ENCODE results near the gene STC2.
A peak's percentile ranks its signal among the peaks of the same experiment; 100 is the strongest.
"Not testable (repeated sequence)": the region's sequence is repeated elsewhere in the genome, so short reads cannot be mapped to it uniquely, and the experiment has no call there.

STC2 gene, protein sequence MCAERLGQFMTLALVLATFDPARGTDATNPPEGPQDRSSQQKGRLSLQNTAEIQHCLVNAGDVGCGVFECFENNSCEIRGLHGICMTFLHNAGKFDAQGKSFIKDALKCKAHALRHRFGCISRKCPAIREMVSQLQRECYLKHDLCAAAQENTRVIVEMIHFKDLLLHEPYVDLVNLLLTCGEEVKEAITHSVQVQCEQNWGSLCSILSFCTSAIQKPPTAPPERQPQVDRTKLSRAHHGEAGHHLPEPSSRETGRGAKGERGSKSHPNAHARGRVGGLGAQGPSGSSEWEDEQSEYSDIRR

GRCh38 chr5:173327948-173328843 lies at the start of gene STC2:
TSS of gene STC2 (minus strand) at chr5:173328414. CDS start at chr5:173328193, 221 bp downstream.
- peak within 1 kb of the TSS; percentile 80 for H3K27ac Mint-ChIP-seq
- H3K36me3 Mint-ChIP-seq (ENCODE audit: low read depth): peaks cover 27% of the 10 kb centered on the region
- H3K4me3 Mint-ChIP-seq: peak within 1 kb of the TSS; percentile 82
- peaks cover 87% of the 10 kb centered on the region for H3K27me3 Mint-ChIP-seq
- H3K9me3 Mint-ChIP-seq: peaks cover 5% of the 10 kb centered on the region
- peaks cover 44% of the 10 kb centered on the region for H3K4me1 Mint-ChIP-seq (ENCODE audit: low read depth)
- DNase-seq: peak; percentile 62

DNA sequence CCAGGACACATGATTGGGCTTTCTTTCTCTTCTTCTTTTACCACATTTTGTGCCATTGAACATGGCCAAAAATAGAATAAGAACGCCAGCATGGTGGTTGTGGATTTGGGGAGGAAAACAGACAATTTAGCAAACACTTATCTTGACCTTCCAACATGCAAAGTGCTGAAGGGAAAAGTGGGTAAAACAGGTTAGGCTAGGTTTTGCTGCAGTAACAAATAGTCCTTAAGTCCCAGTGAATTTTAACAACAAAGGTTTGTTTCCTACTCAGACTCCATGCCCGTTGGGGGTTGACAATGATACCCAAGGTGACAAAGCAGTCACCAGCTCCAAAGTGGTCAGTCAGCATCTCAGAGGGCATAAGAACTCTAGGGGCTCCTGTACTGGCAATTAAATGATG lies 43.2 kb upstream of the STC2 start:
- DNase-seq: no peak
- no peak overlapping the region for H3K4me3 Mint-ChIP-seq
- H3K36me3 Mint-ChIP-seq (ENCODE audit: low read depth): no peaks in the 10 kb centered on the region
- peaks cover 21% of the 10 kb centered on the region for H3K27me3 Mint-ChIP-seq
- H3K27ac Mint-ChIP-seq: no peak overlapping the region
- no peaks in the 10 kb centered on the region for H3K4me1 Mint-ChIP-seq (ENCODE audit: low read depth)
- H3K9me3 Mint-ChIP-seq: peaks cover 3% of the 10 kb centered on the region

DNA sequence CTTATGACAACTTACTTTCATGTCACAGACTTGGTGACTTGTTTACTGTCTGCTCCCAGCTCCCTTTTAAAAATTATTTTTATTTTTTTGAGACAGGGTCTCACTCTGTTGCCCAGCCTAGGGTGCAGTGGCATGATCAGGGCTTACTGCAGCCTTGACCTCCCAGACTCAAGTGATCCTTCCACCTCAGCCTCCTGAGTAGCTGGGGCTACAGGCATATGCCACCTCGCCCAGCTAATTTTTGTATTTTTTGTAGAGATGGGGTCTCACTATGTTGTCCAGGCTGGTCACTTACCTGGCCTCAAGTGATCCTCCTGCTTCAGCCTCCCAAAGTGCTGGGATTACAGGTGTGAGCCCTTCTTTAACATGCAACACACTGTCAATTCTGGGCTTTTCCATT lies 35.2 kb upstream of the STC2 start:
- not testable (repeated sequence) for H3K4me3 Mint-ChIP-seq; H3K4me1 Mint-ChIP-seq (ENCODE audit: low read depth); H3K9me3 Mint-ChIP-seq; DNase-seq; H3K27ac Mint-ChIP-seq; H3K36me3 Mint-ChIP-seq (ENCODE audit: low read depth); H3K27me3 Mint-ChIP-seq

- Mint-ChIP-seq H3K27ac (no peak overlapping the region), H3K36me3 (ENCODE audit: low read depth) (no peaks in the 10 kb centered on the region), H3K27me3 (peaks cover 31% of the 10 kb centered on the region), H3K9me3 (no peaks in the 10 kb centered on the region), H3K4me1 (ENCODE audit: low read depth) (no peaks in the 10 kb centered on the region), H3K4me3 (no peak overlapping the region)
- no peak for DNase-seq
Observed at GRCh38 chr5:173355561-173355960, 27.3 kb upstream of the STC2 start.

DNA sequence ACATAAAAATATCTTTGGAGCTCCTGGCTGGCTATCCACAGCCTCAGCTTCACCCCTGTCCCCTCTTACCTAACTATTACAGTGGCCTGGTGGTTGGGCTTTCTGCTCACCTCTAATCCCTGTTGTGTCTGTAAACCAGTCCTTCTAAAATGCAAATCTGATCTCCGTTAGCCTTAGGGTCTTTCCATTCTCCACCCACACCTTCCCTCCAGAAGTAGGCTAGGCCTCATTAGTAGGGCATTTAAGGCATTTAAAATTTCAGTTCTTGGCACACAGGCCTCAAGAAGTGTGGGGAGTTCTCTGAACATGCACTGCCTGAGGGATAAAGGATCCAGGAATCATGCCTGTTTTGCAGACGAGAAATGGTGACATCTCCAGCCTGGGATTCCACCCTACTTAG lies 26.4 kb upstream of the STC2 start:
- no peak overlapping the region for H3K27ac Mint-ChIP-seq
- peaks cover 35% of the 10 kb centered on the region for H3K27me3 Mint-ChIP-seq
- H3K9me3 Mint-ChIP-seq: no peaks in the 10 kb centered on the region
- no peaks in the 10 kb centered on the region for H3K36me3 Mint-ChIP-seq (ENCODE audit: low read depth)
- no peaks in the 10 kb centered on the region for H3K4me1 Mint-ChIP-seq (ENCODE audit: low read depth)
- DNase-seq: no peak
- H3K4me3 Mint-ChIP-seq: no peak overlapping the region

DNA sequence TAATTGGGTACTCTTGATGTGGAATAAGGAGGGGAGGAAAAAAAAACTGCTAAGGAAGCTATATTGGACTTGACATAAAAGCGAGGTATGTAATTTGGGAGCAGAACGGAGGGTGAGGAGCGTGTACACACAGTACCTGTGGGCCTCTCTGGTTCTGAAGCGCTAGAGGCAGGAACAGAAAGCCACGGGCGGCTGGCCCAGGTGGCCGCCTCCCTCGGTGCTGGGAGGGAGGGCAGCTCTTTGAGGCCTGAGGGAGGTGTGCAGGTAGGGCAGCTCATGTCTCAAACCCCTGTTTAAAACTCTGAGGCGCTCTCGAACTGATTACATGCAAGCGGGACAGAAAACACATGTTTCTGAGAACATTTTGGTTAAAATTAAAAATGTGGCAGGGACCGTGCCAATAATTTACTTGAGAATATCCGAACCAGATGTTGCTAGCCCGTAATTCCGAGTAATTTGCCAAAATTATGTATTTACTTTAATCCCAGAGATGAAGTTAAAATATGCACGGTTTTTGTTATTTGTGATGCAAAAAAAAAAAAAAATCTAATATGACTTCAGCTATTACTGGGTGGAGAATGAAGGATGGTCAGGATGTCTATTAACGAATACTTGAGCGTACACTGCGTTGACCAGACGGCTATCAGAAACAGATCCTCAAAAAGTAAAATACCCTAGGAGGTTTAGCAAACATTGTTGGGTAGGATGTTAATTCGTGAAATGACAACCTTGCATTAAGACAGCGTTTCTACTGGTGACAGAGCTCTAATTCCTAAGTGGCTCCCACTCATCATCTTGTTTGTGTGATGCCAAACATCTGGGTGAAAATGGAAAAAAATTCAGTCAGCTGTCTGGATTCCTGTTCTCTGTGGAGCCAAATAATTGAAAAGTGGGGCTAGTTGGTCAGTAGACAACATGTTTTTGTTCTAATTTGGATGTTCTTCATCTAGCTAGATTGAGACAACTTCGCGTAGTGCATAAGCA lies 24.4 kb upstream of the STC2 start:
- Mint-ChIP-seq H3K4me3 (no peak overlapping the region), H3K27ac (no peak overlapping the region), H3K36me3 (ENCODE audit: low read depth) (no peaks in the 10 kb centered on the region), H3K4me1 (ENCODE audit: low read depth) (no peaks in the 10 kb centered on the region), H3K9me3 (no peaks in the 10 kb centered on the region), H3K27me3 (peaks cover 33% of the 10 kb centered on the region)
- no peak for DNase-seq

DNA sequence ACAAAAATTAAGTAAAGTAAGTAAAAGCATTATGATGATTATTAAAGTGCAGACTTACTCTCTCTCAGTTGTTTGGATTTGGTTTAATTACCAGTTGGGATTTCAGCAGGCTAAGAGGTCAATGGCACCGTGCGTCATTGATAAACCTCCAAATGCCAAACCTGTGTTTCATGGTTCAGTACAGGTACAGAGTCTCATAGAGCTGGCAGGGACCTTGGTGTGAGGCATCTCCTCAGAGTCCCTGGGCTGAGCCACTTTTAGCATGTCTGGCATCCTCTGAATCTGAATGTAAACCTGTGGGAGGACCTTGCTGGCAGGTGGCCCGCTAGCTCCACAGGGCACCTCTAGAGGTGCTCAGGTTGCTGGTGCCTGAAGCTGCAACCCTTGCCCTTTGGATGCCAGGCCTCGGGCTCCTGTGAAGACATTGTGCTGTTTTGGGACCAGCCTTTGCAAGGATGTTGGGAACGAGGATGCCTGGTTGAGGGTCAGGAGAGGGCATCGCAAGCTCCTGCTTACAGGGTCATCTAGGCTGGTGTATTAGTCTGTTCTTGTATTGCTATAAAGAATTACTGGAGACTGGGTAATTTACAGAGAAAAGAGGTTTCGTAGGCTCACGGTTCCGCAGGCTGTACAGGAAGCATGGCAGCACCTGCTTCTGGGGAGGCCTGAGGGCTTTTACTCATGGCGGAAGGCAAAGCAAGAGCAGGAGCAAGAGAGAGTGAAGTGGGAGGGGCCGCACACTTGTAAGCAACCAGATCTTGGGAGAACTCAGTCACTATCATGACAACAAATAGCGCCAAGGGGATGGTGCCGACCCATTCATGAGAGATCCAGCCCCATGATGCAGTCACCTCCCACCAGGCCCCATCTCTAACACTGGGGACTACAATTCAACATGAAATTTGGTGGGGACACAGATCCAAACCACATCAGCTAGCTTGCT lies 14.9 kb upstream of the STC2 start:
- H3K9me3 Mint-ChIP-seq: no peaks in the 10 kb centered on the region
- H3K4me1 Mint-ChIP-seq (ENCODE audit: low read depth): no peaks in the 10 kb centered on the region
- no peak overlapping the region for H3K4me3 Mint-ChIP-seq
- H3K27ac Mint-ChIP-seq: no peak overlapping the region
- H3K27me3 Mint-ChIP-seq: peaks cover 11% of the 10 kb centered on the region
- no peak for DNase-seq
- H3K36me3 Mint-ChIP-seq (ENCODE audit: low read depth): no peaks in the 10 kb centered on the region

- no peak overlapping the region for H3K27ac Mint-ChIP-seq
- H3K27me3 Mint-ChIP-seq: peaks cover 12% of the 10 kb centered on the region
- no peaks in the 10 kb centered on the region for H3K36me3 Mint-ChIP-seq (ENCODE audit: low read depth)
- no peak overlapping the region for H3K4me3 Mint-ChIP-seq
- no peaks in the 10 kb centered on the region for H3K9me3 Mint-ChIP-seq
- DNase-seq: no peak
- no peaks in the 10 kb centered on the region for H3K4me1 Mint-ChIP-seq (ENCODE audit: low read depth)
Observed at GRCh38 chr5:173341961-173342430, 13.8 kb upstream of the STC2 start.

DNA sequence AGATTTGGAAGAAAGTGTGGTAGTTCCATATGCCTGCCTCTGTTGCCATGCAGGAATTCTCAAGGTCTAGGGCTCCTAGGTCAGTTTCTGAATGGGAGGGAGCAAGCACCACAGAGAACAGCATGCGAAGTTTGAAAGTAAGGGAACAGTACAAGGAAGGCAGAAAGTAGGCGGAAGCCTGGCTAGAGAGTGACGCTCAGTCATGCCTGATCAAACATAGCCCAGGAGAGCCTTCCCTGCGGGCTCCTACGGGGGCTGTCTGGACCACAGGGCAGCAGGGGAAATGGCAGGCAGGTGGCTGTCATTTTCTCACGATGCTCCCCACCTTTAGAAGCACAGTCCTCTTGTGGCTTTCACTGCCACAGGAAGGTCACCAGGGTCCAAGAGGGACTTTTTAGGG lies 12.8 kb upstream of the STC2 start:
- H3K36me3 Mint-ChIP-seq (ENCODE audit: low read depth): no peaks in the 10 kb centered on the region
- DNase-seq: no peak
- H3K4me3 Mint-ChIP-seq: no peak overlapping the region
- H3K27me3 Mint-ChIP-seq: peaks cover 19% of the 10 kb centered on the region
- H3K4me1 Mint-ChIP-seq (ENCODE audit: low read depth): no peaks in the 10 kb centered on the region
- no peak overlapping the region for H3K27ac Mint-ChIP-seq
- no peaks in the 10 kb centered on the region for H3K9me3 Mint-ChIP-seq

- H3K36me3 Mint-ChIP-seq (ENCODE audit: low read depth): no peaks in the 10 kb centered on the region
- H3K4me1 Mint-ChIP-seq (ENCODE audit: low read depth): no peaks in the 10 kb centered on the region
- DNase-seq: no peak
- no peaks in the 10 kb centered on the region for H3K9me3 Mint-ChIP-seq
- H3K27me3 Mint-ChIP-seq: peaks cover 25% of the 10 kb centered on the region
- H3K4me3 Mint-ChIP-seq: no peak overlapping the region
- H3K27ac Mint-ChIP-seq: no peak overlapping the region
Observed at GRCh38 chr5:173340451-173340850, 12.2 kb upstream of the STC2 start.

DNA sequence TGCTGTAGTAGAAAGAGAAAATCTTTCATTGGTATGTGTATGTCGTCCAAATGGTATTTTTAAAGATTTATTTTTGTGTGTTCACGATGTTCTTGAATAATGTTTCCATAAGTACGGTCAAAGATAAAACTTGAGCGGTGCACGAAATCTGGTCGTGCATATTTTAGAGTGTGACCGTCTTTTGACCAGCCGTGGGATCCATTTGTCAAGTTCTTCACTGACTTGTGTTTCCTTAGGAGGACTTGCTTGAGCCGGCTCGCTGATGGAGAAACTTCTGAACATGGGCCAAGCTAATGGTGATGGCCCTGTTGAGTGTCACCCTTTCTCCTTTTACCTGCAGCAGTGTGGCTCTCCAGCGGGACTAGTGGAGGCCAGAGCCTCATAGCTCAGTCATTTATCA lies 11.1 kb upstream of the STC2 start:
- H3K4me3 Mint-ChIP-seq: no peak overlapping the region
- peaks cover 31% of the 10 kb centered on the region for H3K27me3 Mint-ChIP-seq
- H3K36me3 Mint-ChIP-seq (ENCODE audit: low read depth): no peaks in the 10 kb centered on the region
- no peak for DNase-seq
- no peaks in the 10 kb centered on the region for H3K9me3 Mint-ChIP-seq
- H3K27ac Mint-ChIP-seq: no peak overlapping the region
- H3K4me1 Mint-ChIP-seq (ENCODE audit: low read depth): no peaks in the 10 kb centered on the region

- H3K27me3 Mint-ChIP-seq: peaks cover 31% of the 10 kb centered on the region
- no peak overlapping the region for H3K4me3 Mint-ChIP-seq
- no peaks in the 10 kb centered on the region for H3K4me1 Mint-ChIP-seq (ENCODE audit: low read depth)
- H3K9me3 Mint-ChIP-seq: no peaks in the 10 kb centered on the region
- DNase-seq: no peak
- H3K27ac Mint-ChIP-seq: no peak overlapping the region
- no peaks in the 10 kb centered on the region for H3K36me3 Mint-ChIP-seq (ENCODE audit: low read depth)
Observed at GRCh38 chr5:173338380-173339015, 10.3 kb upstream of the STC2 start.

GRCh38 chr5:173334808-173335207 lies 6.6 kb upstream of the STC2 start:
- no peak for DNase-seq
- H3K4me3 Mint-ChIP-seq: no peak overlapping the region
- H3K9me3 Mint-ChIP-seq: peaks cover 5% of the 10 kb centered on the region
- H3K27ac Mint-ChIP-seq: no peak overlapping the region
- H3K27me3 Mint-ChIP-seq: peaks cover 54% of the 10 kb centered on the region
- no peaks in the 10 kb centered on the region for H3K36me3 Mint-ChIP-seq (ENCODE audit: low read depth)
- H3K4me1 Mint-ChIP-seq (ENCODE audit: low read depth): peaks cover 8% of the 10 kb centered on the region

Data from activated T-cell treated with anti-CD3 and anti-CD28 coated beads, Interleukin-2, amount 50 U/mL, for 24 hours (primary cell).